ENCODE data around the gene LHX2. TPM values are rescaled to one million over a fixed set of nuclear protein-coding genes. Genes with fewer than 3 reads are reported as not detected.

Gene LHX2
- total RNA-seq, 1 experiment from 2014 or later, result not detected

- no peak overlapping the region for H3K18ac ChIP-seq (ENCODE audit: insufficient read length, low read depth, low read length)
- H2BK12ac ChIP-seq (ENCODE audit: insufficient read length, low read depth, low read length), result no peak overlapping the region
- H2BK5ac ChIP-seq (ENCODE audit: insufficient read length, low read length), result no peak overlapping the region
- WGBS (ENCODE audit: extremely low coverage, insufficient read length, low lambda C conversion rate), result no CpG with 5 or more reads among the region's 21 CpGs
- peak overlapping the region; percentile 79 for H4K8ac ChIP-seq (replicated peaks; ENCODE audit: insufficient read length, low read depth, low read length)
- no peak overlapping the region for H3K23ac ChIP-seq (ENCODE audit: insufficient read length, low read depth, low read length)
- H3K79me1 ChIP-seq (ENCODE audit: insufficient read depth, low read depth, low read length, poor library complexity, severe bottlenecking), result no peaks in the 10 kb centered on the region
- H3K23me2 ChIP-seq (ENCODE audit: insufficient read length, low read depth, low read length, poor library complexity, severe bottlenecking), result no peaks in the 10 kb centered on the region
- no peak overlapping the region for H4K91ac ChIP-seq (ENCODE audit: insufficient read length, low read depth, low read length)
- no peak overlapping the region for H2BK20ac ChIP-seq (ENCODE audit: low read depth, low read length, poor library complexity, severe bottlenecking)
- Mint-ChIP-seq H3K4me1 (no peaks in the 10 kb centered on the region), H3K27me3 (ENCODE audit: low read depth) (peaks cover 17% of the 10 kb centered on the region), H3K27ac (no peak overlapping the region), H3K9me3 (no peaks in the 10 kb centered on the region), H3K36me3 (ENCODE audit: insufficient read depth in 1 of 3, low read depth in 3 of 3) (no peaks in the 10 kb centered on the region), H3K4me3 (no peak overlapping the region)
- H3K56ac ChIP-seq (ENCODE audit: insufficient read length, low read depth, low read length), result no peak overlapping the region
- H3K4me1 ChIP-seq (ENCODE audit: insufficient read depth, low read length), result no peaks in the 10 kb centered on the region
- no peak overlapping the region for H3K9ac ChIP-seq (ENCODE audit: extremely low read depth, insufficient read length, low read length)
- H3K27ac ChIP-seq (ENCODE audit: insufficient read length, low read depth, low read length), result no peak overlapping the region
- H3K4me2 ChIP-seq (ENCODE audit: insufficient read depth, insufficient read length, low read length), result no peak overlapping the region
- no peak for DNase-seq
- H3K79me2 ChIP-seq (ENCODE audit: insufficient read depth, low read length), result no peaks in the 10 kb centered on the region
- H3K27me3 ChIP-seq (ENCODE audit: insufficient read depth, low read length), result no peaks in the 10 kb centered on the region
- no peak overlapping the region for H3T11ph ChIP-seq (ENCODE audit: low read length)
- H4K5ac ChIP-seq (ENCODE audit: insufficient read length, low read depth, low read length), result no peak overlapping the region
- H3K4ac ChIP-seq (ENCODE audit: low read depth, low read length), result no peak overlapping the region
- no peaks in the 10 kb centered on the region for H4K20me1 ChIP-seq (ENCODE audit: control insufficient read depth, insufficient read depth, insufficient read length)
- TF ChIP-seq CTCF (conservative IDR thresholded peaks at IDR 0.05), result no peak
- H2AFZ ChIP-seq (ENCODE audit: low read length), result no peak overlapping the region
- H3K14ac ChIP-seq (ENCODE audit: insufficient read depth, low read length), result peak overlapping the region; percentile 31; the same call in 1 of the 2 replicates
- H3K9me3 ChIP-seq (ENCODE audit: control insufficient read depth, low read depth, low read length), result no peaks in the 10 kb centered on the region
- no peak overlapping the region for H2BK120ac ChIP-seq (ENCODE audit: low read depth, low read length, poor library complexity, severe bottlenecking)
- H2BK15ac ChIP-seq (ENCODE audit: low read depth, low read length), result no peak overlapping the region
- no peak overlapping the region for H2AK5ac ChIP-seq (ENCODE audit: insufficient read length, low read length)
Observed at GRCh38 chr9:124060844-124061605, 49.5 kb downstream of the LHX2 start.

Data from H9 (cell line).